Esophagus squamous epithelium (tissue), 5 donors: ENCODE data around the gene HOXA13. TPM values are rescaled to one million over a fixed set of nuclear protein-coding genes. Genes with fewer than 3 reads are reported as not detected.

ENCODE experiments used
- DNase-seq: peaks from one replicate; lab custom pipeline; 2025; lab: John Stamatoyannopoulos, UW
- H3K27ac ChIP-seq, 4 donors: fragments of 200-600 bp; sonication (generic); one replicate each; pipeline ENCODE4 v1.5.1; 2016 to 2019; ENCODE audit warnings: mild to moderate bottlenecking in 1 of 4
- H3K27me3 ChIP-seq, 4 donors: fragments of 200-600 bp; sonication (generic); 1 replicate in 3 of 4; 2 replicates in 1 of 4; pipeline versions ENCODE4 v1.5.1 to v1.6.0; 2017 to 2021; ENCODE audit warnings: antibody characterized with exemption in 1 of 4
- H3K36me3 ChIP-seq, 3 donors: fragments of 200-600 bp; sonication (generic); one replicate each; pipeline ENCODE4 v1.5.1; 2016 to 2019
- H3K4me1 ChIP-seq, 3 donors: fragments of 200-600 bp; sonication (generic); one replicate each; pipeline ENCODE4 v1.5.1; 2017 to 2019
- H3K4me3 ChIP-seq, 4 donors: fragments of 200-600 bp; sonication (generic); 1 replicate in 3 of 4; 2 replicates in 1 of 4; pipeline ENCODE4 v1.5.1; 2016 to 2019; ENCODE audit warnings: mild to moderate bottlenecking in 2 of 4, moderate library complexity in 1 of 4
- H3K9me3 ChIP-seq, 3 donors: fragments of 200-600 bp; sonication (generic); one replicate each; pipeline ENCODE4 v1.5.1; 2016 to 2019
- POLR2A ChIP-seq, 4 donors: fragments of 450-650 bp; IDR thresholded peaks; one replicate each; pipeline ENCODE4 v1.6.1; 2017; ENCODE audit warnings: antibody characterized with exemption in 4 of 4, mild to moderate bottlenecking in 4 of 4, moderate library complexity in 3 of 4
- WGBS, 2 donors: methylation state at CpG; one replicate each; pipeline ENCODE4 v1.1.5; 2018; 5-methylcytosine and 5-hydroxymethylcytosine counted together
- intact Hi-C: fragments of 100-400 bp; cut with DNase I; formaldehyde crosslinking; loops from one replicate; pipeline ENCODE4 v1.15.0; 2022
- total RNA-seq, 4 donors: library from RNA; depleted of rRNA; stranded (reverse); fragments of >200 nt; gene quantifications; one replicate each; pipeline ENCODE4 v1.1.0, GENCODE V29; 2016
- TF ChIP-seq, protein P1 (sequence below), 6 experiments: fragments of 450-650 bp in 4 of 6; fragments of 200-600 bp in 2 of 6; sonication (generic) in 2 of 6; IDR thresholded peaks; one replicate each; pipeline ENCODE4 v1.5.1; 2016 to 2019; ENCODE audit warnings: antibody characterized with exemption in 6 of 6, mild to moderate bottlenecking in 4 of 6, moderate library complexity in 4 of 6
- donor health status: DM: yes; HTN: yes; CAD: no.

Gene HOXA13
- total RNA-seq, 4 donors from 2014 or later: not detected

DNA sequence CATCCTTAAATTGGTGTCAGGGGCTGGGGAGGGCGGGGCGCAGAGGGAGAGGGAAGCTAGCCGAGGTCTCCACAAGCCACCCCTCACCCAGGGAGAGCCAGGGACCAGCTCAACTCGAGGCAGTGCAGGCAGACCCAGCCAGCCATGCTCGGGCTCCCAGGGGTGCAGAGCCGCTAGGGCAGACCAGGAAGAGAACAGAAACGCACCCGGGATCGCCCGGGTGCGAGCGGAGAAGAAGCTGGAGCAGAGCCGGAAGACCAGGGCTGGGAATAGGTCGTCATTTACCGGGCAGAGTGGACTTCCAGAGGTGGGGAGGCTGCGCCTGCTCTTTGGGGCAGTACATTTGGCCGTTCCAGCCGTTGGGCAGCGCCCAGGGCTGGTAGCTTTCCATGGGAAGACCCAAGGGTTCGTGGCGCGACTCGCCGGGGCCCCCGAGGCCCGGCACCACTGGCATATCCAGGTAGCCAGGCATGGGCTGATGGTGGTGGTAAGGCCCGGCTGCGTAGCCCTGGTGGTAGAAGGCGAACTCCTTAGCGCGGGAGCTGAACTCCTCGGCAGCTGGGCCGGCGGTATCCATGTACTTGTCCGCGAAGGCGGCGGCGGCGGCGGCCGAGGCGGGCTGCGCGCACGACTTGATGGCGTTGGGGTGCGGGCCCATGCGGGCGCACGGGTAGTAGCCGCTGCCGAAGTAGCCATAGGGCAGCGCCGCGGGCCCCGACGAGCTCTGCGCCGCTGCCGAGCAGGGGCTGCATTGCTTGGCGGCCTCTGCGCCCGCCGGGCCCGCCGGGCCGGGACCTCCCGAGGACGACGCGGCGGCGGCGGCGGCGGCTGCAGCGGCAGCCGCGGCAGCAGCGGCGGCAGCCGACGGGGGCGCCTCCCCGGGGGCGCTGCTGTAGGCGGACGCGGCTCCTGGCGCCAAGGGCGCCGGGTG is 755 bp downstream of the HOXA13 start:
- H3K36me3 ChIP-seq: no peaks in the 10 kb centered on the region
- peaks cover 48 to 100% (median 71%) of the 10 kb centered on the region in 4 donors for H3K27me3 ChIP-seq
- H3K27ac ChIP-seq: no peak overlapping the region
- peaks cover 20 to 49% (median 34%) of the 10 kb centered on the region in 3 donors for H3K4me1 ChIP-seq
- peak overlapping the region in 2 of 4 donors; percentile 44 to 62 for H3K4me3 ChIP-seq
- no peak for DNase-seq
- TF ChIP-seq, protein P1, sequence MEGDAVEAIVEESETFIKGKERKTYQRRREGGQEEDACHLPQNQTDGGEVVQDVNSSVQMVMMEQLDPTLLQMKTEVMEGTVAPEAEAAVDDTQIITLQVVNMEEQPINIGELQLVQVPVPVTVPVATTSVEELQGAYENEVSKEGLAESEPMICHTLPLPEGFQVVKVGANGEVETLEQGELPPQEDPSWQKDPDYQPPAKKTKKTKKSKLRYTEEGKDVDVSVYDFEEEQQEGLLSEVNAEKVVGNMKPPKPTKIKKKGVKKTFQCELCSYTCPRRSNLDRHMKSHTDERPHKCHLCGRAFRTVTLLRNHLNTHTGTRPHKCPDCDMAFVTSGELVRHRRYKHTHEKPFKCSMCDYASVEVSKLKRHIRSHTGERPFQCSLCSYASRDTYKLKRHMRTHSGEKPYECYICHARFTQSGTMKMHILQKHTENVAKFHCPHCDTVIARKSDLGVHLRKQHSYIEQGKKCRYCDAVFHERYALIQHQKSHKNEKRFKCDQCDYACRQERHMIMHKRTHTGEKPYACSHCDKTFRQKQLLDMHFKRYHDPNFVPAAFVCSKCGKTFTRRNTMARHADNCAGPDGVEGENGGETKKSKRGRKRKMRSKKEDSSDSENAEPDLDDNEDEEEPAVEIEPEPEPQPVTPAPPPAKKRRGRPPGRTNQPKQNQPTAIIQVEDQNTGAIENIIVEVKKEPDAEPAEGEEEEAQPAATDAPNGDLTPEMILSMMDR (IDR thresholded peaks at IDR 0.05): no peak
- TF ChIP-seq POLR2A (IDR thresholded peaks at IDR 0.05): no peak
- intact Hi-C loops: loop anchor here (10.0 kb wide), 1 partner anchor 816 kb away; no protein-coding TSS in a partner anchor
- WGBS, 2 donors: 4 to 19% methylated on average over 2 to 14 of the region's 93 CpGs
- H3K9me3 ChIP-seq: no peaks in the 10 kb centered on the region

DNA sequence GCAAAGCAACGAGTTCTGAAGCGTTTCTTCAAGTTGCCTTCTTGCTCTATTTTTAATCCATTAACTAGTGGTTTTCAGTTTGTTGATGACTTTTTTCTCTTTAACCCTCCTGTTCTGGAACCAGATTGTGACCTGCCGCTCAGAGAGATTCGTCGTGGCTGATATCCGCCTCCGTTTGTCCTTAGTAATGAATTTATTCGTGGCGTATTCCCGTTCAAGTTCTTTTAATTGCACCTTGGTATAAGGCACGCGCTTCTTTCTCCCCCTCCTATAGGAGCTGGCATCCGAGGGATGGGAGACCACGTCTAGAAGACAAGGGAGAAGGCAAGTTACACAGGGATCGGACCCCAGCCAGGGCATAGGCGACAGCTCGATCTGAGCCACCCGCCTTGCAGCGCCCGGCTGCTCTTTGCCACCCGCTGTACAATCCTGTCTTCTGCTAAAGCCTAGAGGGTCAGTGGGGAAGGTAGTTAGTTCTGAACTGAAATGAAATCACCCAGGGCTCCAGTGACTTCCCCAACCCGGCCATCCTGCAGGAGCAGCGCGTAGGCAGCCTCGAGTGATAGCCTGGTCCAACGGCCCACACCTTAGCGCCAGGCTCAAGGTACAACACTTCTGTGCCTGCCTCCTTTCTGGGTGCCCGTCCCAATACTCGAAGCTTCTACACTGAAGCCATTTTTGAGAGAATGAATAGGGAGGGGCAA is 1.6 kb downstream of the HOXA13 start:
- no peak for TF ChIP-seq POLR2A (IDR thresholded peaks at IDR 0.05)
- TF ChIP-seq, protein P1 (IDR thresholded peaks at IDR 0.05): no peak
- no peaks in the 10 kb centered on the region for H3K36me3 ChIP-seq
- intact Hi-C loops: loop anchor here (10.0 kb wide), 1 partner anchor 817 kb away; no protein-coding TSS in a partner anchor
- H3K27ac ChIP-seq: no peak overlapping the region
- H3K9me3 ChIP-seq: no peaks in the 10 kb centered on the region
- H3K27me3 ChIP-seq: peaks cover 42 to 100% (median 72%) of the 10 kb centered on the region in 4 donors
- no peak overlapping the region for H3K4me3 ChIP-seq
- no peak for DNase-seq
- H3K4me1 ChIP-seq: peaks cover 21 to 54% (median 35%) of the 10 kb centered on the region in 3 donors
- WGBS, 2 donors: 20% methylated on average over 14 to 25 of the region's 29 CpGs

DNA sequence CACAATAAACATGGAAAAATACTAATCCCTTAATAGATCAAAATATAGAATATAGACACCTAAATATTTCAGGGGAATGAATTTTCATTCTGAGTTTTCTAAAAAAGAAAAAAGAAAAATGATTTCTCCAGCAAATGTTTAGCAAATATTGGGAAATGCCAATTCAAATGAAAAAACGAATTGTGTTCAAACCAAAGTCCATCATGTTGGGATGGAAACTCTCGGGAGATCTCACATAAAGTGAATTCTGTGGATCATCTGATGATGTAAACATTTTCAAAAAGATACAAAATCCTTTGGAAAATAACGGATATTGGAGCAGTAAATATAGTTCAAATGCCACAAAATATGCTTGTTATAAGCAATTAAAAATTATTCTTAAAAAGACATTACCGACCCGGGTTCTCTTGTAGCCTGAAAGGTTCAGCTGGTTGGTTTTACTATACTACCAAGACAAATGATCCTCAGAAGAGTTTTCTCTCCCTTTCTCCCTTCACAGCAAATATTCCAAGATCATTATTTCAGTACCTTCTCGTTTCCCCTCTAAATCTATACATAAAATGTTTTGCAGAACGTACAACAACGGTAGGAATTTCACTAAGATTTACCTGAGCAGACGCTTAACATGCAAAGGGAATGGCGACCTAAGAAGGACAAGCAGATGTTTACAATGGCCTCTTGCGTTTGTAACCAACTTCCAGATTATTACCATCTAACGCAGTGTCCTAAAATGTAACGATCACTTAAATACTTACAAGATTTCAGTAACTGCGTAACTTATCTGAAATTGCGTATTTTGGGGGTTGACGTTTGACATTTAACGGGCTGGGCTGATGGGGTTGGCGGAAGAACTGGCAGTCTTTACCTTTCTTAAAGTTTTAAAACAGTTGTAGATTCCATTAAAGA is 2.5 kb downstream of the HOXA13 start:
- no peak overlapping the region for H3K27ac ChIP-seq
- H3K27me3 ChIP-seq: peaks cover 42 to 100% (median 70%) of the 10 kb centered on the region in 4 donors
- intact Hi-C loops: loop anchor here (10.0 kb wide), 1 partner anchor 817 kb away; no protein-coding TSS in a partner anchor
- no peak for DNase-seq
- TF ChIP-seq, protein P1 (IDR thresholded peaks at IDR 0.05): no peak
- no peak for TF ChIP-seq POLR2A (IDR thresholded peaks at IDR 0.05)
- H3K9me3 ChIP-seq: no peaks in the 10 kb centered on the region
- H3K4me1 ChIP-seq: peaks cover 27 to 62% (median 43%) of the 10 kb centered on the region in 3 donors
- no peak overlapping the region for H3K4me3 ChIP-seq
- 32 to 40% methylated on average over 18 of the region's 18 CpGs for WGBS, 2 donors
- no peaks in the 10 kb centered on the region for H3K36me3 ChIP-seq

DNA sequence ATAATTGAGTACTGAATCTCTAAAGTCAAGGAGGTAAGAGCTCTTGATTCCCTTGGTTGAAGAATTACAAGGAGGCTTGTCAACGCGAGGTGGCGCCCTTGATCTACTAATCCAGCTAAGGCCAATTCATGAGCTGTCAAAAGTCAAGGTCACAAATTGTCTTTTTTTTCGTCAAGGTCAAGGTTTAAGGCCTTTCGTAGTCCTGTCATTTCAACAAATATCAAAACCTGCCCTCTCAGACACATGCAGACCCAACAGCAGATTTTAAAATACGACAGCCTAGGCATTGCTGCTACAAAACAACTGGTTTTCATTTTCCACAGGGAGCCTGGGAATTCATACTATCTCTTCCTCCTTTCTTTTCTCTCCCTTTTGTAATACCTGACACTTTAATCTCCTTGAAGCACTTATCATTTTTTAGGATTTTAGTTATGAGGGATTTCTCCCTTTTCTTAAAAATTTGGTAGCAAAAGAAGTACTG is 3.6 kb downstream of the HOXA13 start:
- H3K27ac ChIP-seq: no peak overlapping the region
- no peak for TF ChIP-seq POLR2A (IDR thresholded peaks at IDR 0.05)
- TF ChIP-seq, protein P1 (IDR thresholded peaks at IDR 0.05): peak; percentile 51 to 80 (median 70)
- no peaks in the 10 kb centered on the region for H3K36me3 ChIP-seq
- no peak for DNase-seq
- no peaks in the 10 kb centered on the region for H3K9me3 ChIP-seq
- WGBS, 2 donors: 1 to 2% methylated on average over 6 of the region's 6 CpGs
- peaks cover 30 to 58% (median 44%) of the 10 kb centered on the region in 3 donors for H3K4me1 ChIP-seq
- no peak overlapping the region for H3K4me3 ChIP-seq
- H3K27me3 ChIP-seq: peaks cover 41 to 100% (median 70%) of the 10 kb centered on the region in 4 donors
- intact Hi-C loops: loop anchor here (10.0 kb wide), 1 partner anchor 818 kb away; no protein-coding TSS in a partner anchor
